ENCODE results near the gene PNP.

DNA sequence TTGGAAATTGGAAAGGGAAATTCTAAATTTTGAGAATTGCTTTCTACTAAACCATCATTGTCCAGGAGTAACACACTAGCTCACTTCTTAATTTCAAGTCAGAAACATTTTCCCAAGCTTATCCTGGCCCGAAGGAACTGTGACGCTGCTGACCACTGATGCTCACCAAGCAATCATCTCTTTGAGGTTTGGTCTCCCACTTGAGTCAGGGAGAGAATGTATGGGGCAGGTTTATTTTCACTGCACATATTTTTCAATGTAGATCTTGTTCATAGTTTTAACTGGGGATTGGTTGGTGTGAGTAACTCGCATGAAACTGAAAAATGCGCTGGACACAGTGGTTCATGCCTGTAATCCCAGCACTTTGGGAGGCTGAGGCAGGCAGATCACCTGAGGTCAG lies 23.3 kb downstream of the PNP start:
- no peak for TF ChIP-seq CTCF (IDR thresholded peaks at IDR 0.05; ENCODE audit: borderline replicate concordance, extremely low read depth, low read length, poor library complexity, severe bottlenecking)
- TF ChIP-seq EZH2 (IDR thresholded peaks at IDR 0.05; ENCODE audit: borderline replicate concordance, low read depth, low read length, severe bottlenecking): no peak

Data from DND-41 (cell line).